ENCODE measurements around the gene ZRANB1. TPM values are rescaled to one million over a fixed set of nuclear protein-coding genes. Genes with fewer than 3 reads are reported as not detected.
"Not testable (repeated sequence)": the region's sequence is repeated elsewhere in the genome, so short reads cannot be mapped to it uniquely, and the experiment has no call there.

The ZRANB1 gene
- total RNA-seq, 1 experiment from 2014 or later = 18.4 TPM

DNA sequence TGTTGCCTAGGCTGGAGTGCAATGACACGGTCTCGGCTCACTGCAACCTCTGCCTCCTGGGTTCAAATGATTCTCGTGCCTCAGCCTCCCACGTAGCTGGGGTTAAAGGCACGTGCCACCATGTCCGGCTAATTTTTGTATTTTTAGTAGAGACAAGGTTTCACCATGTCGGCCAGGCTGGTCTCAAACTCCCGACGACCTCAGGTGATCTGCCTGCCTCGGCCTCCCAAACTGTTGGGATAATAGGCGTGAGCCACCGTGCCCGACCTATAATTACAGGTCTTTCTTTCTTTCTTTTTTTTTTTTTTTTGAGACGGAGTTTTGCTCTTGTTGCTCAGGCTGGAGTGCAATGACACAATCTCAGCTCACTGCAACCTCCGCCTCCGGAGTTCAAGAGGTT is 27.5 kb upstream of the ZRANB1 start:
- H3K4me3 ChIP-seq (ENCODE audit: insufficient read depth, low read depth, low read length); H3K27me3 ChIP-seq (ENCODE audit: control insufficient read depth, insufficient read depth, low read length); DNase-seq; H3K36me3 ChIP-seq (replicated peaks; ENCODE audit: control insufficient read depth, insufficient read depth, low read length): not testable (repeated sequence)

DNA sequence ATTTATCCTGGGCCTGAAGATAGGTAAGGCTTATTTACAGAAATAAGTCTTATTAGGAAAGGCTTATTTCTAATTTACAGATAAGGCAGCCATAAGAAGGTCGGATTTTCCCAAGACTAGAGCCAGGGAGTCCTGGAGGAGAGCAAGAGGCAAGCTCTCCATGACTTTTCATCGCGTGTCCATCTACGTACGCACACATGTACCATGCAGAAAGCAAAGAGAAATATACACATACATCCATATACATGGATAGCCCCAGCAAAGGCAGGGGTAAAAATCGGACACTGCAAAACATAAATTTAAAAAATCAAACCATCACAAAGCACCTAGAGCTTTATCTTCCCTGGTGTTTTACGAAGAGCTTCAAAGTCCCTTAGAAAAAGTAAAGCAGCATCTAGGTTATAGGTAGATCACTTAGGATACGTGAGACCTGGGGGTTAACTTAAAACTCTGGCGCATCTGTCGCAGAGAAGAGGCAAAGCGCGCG is 25.8 kb upstream of the ZRANB1 start:
- Histone ChIP-seq H3K27me3 (ENCODE audit: control insufficient read depth, insufficient read depth, low read length) (no peaks in the 10 kb centered on the region), H3K4me3 (ENCODE audit: insufficient read depth, low read depth, low read length) (peak overlapping the region; percentile 90), H3K36me3 (replicated peaks; ENCODE audit: control insufficient read depth, insufficient read depth, low read length) (no peaks in the 10 kb centered on the region)
- no peak for DNase-seq

DNA sequence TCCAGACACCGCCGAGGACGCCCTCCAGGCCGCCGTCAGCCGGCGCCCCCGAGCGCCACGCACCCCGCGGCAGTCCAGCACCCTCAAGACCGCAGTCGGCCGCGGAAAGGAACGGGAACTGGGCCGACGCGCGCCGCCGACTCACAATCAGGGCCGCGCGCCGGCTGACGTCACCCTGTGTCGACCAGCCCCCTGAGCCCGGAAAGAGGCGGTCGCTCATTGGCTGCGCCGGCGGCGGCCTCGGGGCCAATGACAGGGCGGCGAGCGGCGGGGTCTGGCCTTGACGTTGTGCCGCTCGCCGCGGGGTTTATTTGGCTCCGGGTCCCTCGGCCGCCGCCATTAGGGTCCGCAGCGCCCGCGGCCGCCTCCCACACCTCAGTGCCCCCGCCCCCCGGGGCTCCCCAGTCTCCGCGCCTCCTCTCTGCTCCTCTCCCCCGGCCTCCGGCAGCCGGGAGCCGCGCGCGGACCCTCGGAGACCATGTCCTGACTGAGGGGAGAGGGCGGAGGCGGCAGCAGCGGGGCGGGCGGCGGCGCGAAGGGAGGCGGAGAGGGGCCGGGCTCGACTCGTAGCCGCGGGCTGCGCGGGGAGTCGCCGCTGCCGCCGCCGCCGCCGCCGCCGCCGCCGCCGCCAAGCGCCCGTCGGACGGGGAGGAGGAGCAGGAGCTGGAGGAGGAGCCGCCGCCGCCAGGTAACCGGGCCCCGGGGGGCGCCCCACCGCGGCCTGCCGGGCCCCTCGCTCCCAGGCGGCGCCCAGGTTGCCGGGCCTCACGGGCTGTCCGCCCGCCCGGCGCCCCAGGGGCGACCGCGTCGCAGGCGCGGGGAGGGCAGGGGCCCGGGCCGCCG is 25.1 kb upstream of the ZRANB1 start:
- DNase-seq = peak; percentile 100
- Histone ChIP-seq H3K4me3 (ENCODE audit: insufficient read depth, low read depth, low read length) (peak overlapping the region; percentile 90), H3K36me3 (replicated peaks; ENCODE audit: control insufficient read depth, insufficient read depth, low read length) (no peaks in the 10 kb centered on the region), H3K27me3 (ENCODE audit: control insufficient read depth, insufficient read depth, low read length) (no peaks in the 10 kb centered on the region)

DNA sequence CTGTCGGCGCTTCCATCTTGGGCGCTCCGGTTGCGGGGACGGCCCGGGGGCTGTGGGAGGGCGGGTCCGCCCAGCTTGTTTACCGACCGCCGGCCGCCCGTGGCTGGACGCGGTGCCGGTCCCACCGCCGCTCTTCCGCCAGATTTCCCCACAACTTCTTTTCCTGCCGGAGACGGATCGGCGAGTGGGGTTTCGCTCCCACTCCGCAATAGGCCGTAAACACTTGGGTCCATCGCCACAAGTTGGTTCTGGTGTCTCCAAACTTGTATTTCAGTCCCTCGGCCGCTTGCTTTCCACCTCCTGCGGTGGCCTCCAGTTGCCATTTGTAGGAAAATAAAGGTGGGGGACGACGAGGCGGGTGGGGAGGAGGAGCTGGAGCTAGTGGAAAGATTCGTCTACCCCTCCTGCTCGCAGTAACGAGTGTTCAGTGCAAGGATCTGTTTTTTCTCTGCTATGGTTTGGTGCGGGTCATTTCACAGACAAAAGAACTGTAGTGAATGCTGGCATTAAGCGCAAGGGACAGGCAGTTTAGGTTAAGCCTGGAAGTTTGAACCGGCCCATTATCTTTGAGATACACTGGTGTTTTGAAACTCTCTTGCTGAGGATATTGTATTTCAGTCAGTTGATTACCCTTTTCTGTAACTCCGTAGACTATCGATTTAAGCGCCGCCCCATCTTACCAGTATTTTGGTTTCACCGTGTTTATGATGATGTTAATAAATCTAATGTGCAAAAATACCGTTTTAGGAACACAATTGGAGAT is 24.3 kb upstream of the ZRANB1 start:
- H3K4me3 ChIP-seq (ENCODE audit: insufficient read depth, low read depth, low read length) = peak overlapping the region; percentile 90
- no peaks in the 10 kb centered on the region for H3K27me3 ChIP-seq (ENCODE audit: control insufficient read depth, insufficient read depth, low read length)
- DNase-seq = peak; percentile 66
- no peaks in the 10 kb centered on the region for H3K36me3 ChIP-seq (replicated peaks; ENCODE audit: control insufficient read depth, insufficient read depth, low read length)

DNA sequence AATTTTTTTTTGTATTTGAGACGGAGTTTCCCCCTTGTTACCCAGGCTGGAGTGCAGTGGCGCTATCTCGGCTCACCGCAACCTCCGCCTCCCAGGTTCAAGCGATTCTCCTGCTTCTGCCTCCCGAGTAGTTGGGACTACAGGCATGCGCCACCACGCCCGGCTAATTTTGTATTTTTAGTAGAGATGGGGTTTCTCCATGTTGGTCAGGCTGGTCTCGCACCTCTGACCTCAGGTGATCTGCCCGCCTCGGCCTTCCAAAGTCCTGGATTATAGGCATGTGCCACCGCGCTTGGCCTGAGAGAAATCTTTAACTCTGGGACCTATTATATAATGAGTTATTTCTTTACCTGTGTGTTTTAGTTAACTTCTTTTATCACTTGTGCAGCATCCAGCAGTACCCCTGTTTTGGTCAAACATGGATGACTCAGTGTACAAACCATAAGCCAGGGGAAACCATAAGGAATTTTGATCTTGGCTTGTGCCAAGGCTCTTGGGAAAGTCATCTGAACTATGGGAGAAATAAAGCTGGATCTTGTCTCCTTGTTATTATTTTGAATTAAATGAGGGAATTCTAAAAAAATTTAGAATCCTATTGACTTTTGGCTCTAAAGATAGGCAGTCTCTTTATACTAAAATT is 23.6 kb upstream of the ZRANB1 start:
- H3K27me3 ChIP-seq (ENCODE audit: control insufficient read depth, insufficient read depth, low read length) = no peaks in the 10 kb centered on the region
- DNase-seq = no peak
- peak overlapping the region; percentile 90 for H3K4me3 ChIP-seq (ENCODE audit: insufficient read depth, low read depth, low read length)
- no peaks in the 10 kb centered on the region for H3K36me3 ChIP-seq (replicated peaks; ENCODE audit: control insufficient read depth, insufficient read depth, low read length)

DNA sequence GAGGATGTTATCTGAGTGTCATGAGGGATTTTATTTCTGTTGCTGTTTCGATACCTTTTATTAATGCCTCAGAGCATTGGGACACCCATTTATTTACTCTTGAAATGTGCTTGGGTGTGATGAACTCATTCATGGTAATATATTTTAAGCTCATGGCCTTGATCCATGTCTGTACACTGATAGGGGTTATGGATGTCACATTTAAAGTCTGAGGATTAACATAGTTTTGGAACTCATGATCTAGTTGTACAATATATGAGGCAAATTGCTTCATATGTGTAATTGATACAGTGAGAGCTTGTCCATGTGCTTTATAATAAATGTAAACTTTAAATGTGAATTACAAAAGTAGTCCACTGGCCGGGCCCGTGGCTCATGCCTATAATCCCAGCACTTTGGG is 23.0 kb upstream of the ZRANB1 start:
- Histone ChIP-seq H3K36me3 (replicated peaks; ENCODE audit: control insufficient read depth, insufficient read depth, low read length) (no peaks in the 10 kb centered on the region), H3K4me3 (ENCODE audit: insufficient read depth, low read depth, low read length) (no peak overlapping the region), H3K27me3 (ENCODE audit: control insufficient read depth, insufficient read depth, low read length) (no peaks in the 10 kb centered on the region)
- DNase-seq = no peak

DNA sequence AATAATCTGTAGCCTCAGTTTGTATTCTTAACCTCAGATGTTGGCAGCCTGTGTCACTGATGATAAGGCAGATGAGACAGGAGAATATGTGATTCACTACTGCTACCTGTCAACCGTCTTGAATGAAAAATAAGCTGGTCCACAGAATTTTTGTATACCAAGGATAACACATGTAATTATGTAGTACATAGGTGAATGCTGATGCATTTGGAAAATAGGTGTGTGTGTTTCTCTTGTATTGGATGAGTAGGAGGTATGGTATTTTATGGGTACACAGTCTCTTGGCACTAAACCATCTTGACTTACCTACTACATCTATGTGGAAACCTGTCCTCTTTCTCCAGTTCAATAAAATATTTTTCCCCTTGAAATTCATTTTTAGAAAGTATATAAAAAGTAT is 20.7 kb upstream of the ZRANB1 start:
- H3K4me3 ChIP-seq (ENCODE audit: insufficient read depth, low read depth, low read length) = no peak overlapping the region

DNA sequence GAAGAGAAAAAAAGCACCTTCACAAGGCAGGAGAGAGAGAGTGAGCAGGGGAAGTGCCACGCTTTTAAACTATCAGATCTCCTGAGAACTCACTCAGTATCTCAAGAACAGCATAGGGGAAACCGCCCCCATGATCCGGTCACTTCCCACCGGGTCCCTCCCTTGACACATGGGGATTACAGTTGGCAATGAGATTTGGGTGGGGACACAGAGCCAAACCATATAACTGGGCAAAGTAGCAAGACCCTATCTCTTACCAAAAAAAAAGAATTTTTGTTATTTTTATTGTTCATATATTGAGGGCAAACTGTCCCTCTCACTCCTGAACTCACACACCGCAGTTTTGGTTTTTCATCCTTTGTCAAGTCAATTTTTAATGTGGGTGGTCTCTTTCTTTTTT is 18.2 kb upstream of the ZRANB1 start:
- Histone ChIP-seq H3K36me3 (replicated peaks; ENCODE audit: control insufficient read depth, insufficient read depth, low read length) (no peaks in the 10 kb centered on the region), H3K4me3 (ENCODE audit: insufficient read depth, low read depth, low read length) (no peak overlapping the region), H3K27me3 (ENCODE audit: control insufficient read depth, insufficient read depth, low read length) (no peaks in the 10 kb centered on the region)
- DNase-seq = no peak

More for the DNA sequence above, 20.7 kb upstream of the ZRANB1 start:
- DNase-seq = no peak
- H3K36me3 ChIP-seq (replicated peaks; ENCODE audit: control insufficient read depth, insufficient read depth, low read length) = no peaks in the 10 kb centered on the region
- no peaks in the 10 kb centered on the region for H3K27me3 ChIP-seq (ENCODE audit: control insufficient read depth, insufficient read depth, low read length)

DNA sequence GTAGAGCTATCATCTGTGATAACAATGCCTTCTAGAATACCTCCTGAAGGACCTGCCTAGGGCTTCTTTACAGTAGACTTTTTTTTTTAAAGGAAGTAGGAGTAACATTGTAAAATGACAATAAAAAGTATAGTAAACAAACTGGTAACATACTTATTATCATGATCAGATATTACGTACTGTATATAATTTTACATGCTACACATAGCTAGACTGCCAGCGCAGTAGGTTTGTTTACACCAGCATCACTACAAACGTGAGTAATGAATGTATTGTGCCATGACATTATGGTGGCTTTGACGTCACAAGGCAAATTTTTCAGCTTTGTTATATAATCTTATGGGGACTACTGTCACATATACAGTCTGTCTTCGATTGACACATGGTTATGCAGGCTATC is 15.4 kb upstream of the ZRANB1 start:
- no peak for DNase-seq
- Histone ChIP-seq H3K27me3 (ENCODE audit: control insufficient read depth, insufficient read depth, low read length) (no peaks in the 10 kb centered on the region), H3K4me3 (ENCODE audit: insufficient read depth, low read depth, low read length) (no peak overlapping the region), H3K36me3 (replicated peaks; ENCODE audit: control insufficient read depth, insufficient read depth, low read length) (no peaks in the 10 kb centered on the region)

DNA sequence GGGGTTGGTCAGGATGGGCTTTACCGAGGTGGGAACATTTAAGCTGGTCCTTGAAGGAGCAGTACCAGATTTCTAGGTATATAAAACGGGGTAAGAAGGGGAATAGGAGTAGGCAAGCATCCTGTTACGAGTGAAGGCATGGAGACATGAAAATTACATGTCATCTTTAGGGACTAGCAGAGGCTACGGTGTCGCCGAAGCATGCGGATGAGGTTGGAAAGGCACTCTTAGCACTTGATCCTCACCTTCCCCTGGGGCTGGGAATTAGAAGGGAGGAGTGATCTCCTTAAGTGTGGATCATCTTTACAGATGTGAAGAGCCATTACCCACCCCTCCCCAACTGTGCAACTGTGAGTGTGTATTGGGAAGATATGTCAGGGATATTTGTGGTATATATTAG is 13.8 kb upstream of the ZRANB1 start:
- no peak overlapping the region for H3K4me3 ChIP-seq (ENCODE audit: insufficient read depth, low read depth, low read length)
- no peak for DNase-seq
- no peaks in the 10 kb centered on the region for H3K27me3 ChIP-seq (ENCODE audit: control insufficient read depth, insufficient read depth, low read length)
- no peaks in the 10 kb centered on the region for H3K36me3 ChIP-seq (replicated peaks; ENCODE audit: control insufficient read depth, insufficient read depth, low read length)

DNA sequence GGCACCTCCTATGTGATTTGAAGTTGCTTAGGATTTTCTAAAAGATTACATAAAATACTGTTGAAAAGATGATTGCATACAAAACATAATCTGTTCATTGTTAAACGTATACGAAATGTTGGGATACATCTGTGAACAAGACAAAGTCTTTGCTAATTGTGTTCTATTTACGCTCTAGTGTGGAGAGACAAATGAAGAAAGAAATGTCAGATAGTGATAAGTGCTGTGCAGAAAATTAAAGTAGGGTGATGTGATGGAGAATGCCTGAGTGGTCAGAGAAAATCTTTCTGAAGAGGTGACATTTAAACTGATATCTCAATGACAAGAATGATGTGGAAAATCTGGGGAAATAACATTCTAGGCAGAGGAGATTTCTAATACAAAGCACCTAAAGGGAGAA is 13.4 kb upstream of the ZRANB1 start:
- DNase-seq = no peak
- Histone ChIP-seq H3K27me3 (ENCODE audit: control insufficient read depth, insufficient read depth, low read length) (no peaks in the 10 kb centered on the region), H3K36me3 (replicated peaks; ENCODE audit: control insufficient read depth, insufficient read depth, low read length) (no peaks in the 10 kb centered on the region), H3K4me3 (ENCODE audit: insufficient read depth, low read depth, low read length) (no peak overlapping the region)

DNA sequence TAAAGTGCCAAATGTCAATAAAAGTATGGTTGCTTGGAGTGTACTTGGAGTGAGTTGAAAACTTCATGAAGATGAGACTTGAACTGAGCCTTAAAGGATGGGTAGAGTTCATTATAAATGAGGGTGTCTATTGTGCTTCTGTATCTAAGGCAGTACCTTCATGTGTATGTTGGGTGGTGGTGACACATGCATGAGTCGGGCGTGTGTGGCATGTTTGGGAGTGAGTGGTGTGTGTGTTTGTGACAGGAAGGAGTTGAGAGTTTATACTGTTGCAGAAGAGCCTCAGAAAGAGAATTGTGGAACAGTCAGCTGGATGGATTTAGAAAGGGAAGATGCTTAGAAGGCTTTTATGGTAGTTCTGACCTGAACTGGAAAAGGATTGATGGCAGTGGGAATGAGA is 6.0 kb upstream of the ZRANB1 start:
- no peaks in the 10 kb centered on the region for H3K27me3 ChIP-seq (ENCODE audit: control insufficient read depth, insufficient read depth, low read length)
- H3K36me3 ChIP-seq (replicated peaks; ENCODE audit: control insufficient read depth, insufficient read depth, low read length) = no peaks in the 10 kb centered on the region
- no peak overlapping the region for H3K4me3 ChIP-seq (ENCODE audit: insufficient read depth, low read depth, low read length)
- no peak for DNase-seq

DNA sequence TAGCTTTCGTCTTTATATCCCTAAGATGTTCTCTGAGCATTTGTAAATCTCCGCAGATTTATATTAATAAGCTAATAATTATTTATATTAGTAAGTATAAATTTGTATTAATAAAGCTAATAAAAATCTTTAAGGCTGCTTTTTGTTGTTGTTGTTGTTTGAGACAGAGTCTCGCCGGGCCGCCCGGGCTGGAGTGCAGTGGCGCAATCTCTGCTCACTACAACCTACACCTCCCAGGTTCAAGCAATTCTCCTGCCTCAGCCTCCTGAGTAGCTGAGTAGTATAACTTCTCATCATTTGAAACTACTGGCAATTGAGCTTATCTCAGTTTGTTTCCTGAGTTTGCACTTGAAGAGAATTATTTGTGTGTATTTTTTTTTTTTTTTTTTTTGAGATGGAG is 5.1 kb upstream of the ZRANB1 start:
- no peak for DNase-seq
- no peaks in the 10 kb centered on the region for H3K27me3 ChIP-seq (ENCODE audit: control insufficient read depth, insufficient read depth, low read length)
- no peak overlapping the region for H3K4me3 ChIP-seq (ENCODE audit: insufficient read depth, low read depth, low read length)
- H3K36me3 ChIP-seq (replicated peaks; ENCODE audit: control insufficient read depth, insufficient read depth, low read length) = no peaks in the 10 kb centered on the region

DNA sequence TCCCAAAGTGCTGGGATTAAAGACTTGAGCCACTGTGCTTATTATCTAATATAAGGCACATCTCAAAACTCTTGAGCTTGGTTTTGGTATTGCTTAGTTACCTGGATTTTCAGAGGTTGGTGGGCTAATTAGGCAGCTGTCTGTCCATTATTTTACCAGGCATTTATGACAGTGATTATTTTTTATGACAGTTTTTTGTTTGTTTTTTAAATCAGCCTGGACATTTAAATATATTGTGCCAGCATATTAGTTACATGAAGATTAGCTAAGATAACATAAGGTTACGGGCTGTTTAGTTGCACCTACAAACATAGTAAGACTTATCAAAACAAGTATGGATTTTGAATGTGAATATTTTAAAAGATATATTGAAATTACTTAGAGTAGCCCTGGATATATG is 2.6 kb upstream of the ZRANB1 start:
- no peak for DNase-seq
- no peaks in the 10 kb centered on the region for H3K27me3 ChIP-seq (ENCODE audit: control insufficient read depth, insufficient read depth, low read length)
- no peaks in the 10 kb centered on the region for H3K36me3 ChIP-seq (replicated peaks; ENCODE audit: control insufficient read depth, insufficient read depth, low read length)
- no peak overlapping the region for H3K4me3 ChIP-seq (ENCODE audit: insufficient read depth, low read depth, low read length)

Data from H7 (cell line).